ENCODE measurements around the gene MAPK10.

GRCh38 chr4:86250619-86251018 is 109.2 kb downstream of the MAPK10 start:
- TF ChIP-seq POLR2A (IDR thresholded peaks at IDR 0.05) (no peak), CTCF (IDR thresholded peaks at IDR 0.05) (no peak)
